GM23338 (cell line): ENCODE results near the gene KLF11. TPM values are rescaled to one million over a fixed set of nuclear protein-coding genes. Genes with fewer than 3 reads are reported as not detected.

Experiments
- ATAC-seq: fragments of 200-7000 bp; cut with Tn5 transposase; 3 replicates; pipeline ENCODE4 v1.9.1; 2020
- DNase-seq: peaks from one replicate; pipeline ENCODE4 v3.0.0-alpha.2; 2015; ENCODE audit warnings: low spot score
- H2AFZ ChIP-seq: fragments of 200-600 bp; sonication (generic); 2 replicates; pipeline ENCODE4 v1.8.0; 2016; ENCODE audit warnings: antibody characterized with exemption, mild to moderate bottlenecking, moderate library complexity
- H3F3A ChIP-seq: fragments of 200-600 bp; sonication (generic); replicated peaks from 2 replicates; pipeline ENCODE4 v1.8.0; 2017; ENCODE audit warnings: antibody characterized with exemption, mixed run types, low read depth
- H3K27ac ChIP-seq: fragments of 200-600 bp; sonication (generic); 2 replicates; pipeline ENCODE4 v1.6.1; 2016; ENCODE audit warnings: low read depth
- H3K27me3 ChIP-seq: fragments of 200-600 bp; sonication (generic); 2 replicates; pipeline ENCODE4 v1.8.0; 2016; ENCODE audit warnings: mild to moderate bottlenecking, mixed run types, moderate library complexity; ENCODE audit not compliant: insufficient read depth
- H3K36me3 ChIP-seq: fragments of 200-600 bp; sonication (generic); 2 replicates; pipeline ENCODE4 v1.8.0; 2016; ENCODE audit warnings: mild to moderate bottlenecking; ENCODE audit not compliant: insufficient read depth
- H3K4me1 ChIP-seq: fragments of 200-600 bp; sonication (generic); 2 replicates; pipeline ENCODE4 v1.8.0; 2016; ENCODE audit warnings: mild to moderate bottlenecking, moderate library complexity; ENCODE audit not compliant: insufficient read depth
- H3K4me2 ChIP-seq: fragments of 200-600 bp; sonication (generic); 2 replicates; pipeline ENCODE4 v1.7.1; 2017; ENCODE audit warnings: mixed run types
- H3K4me3 ChIP-seq: fragments of 200-600 bp; sonication (generic); 2 replicates; pipeline ENCODE4 v1.6.1; 2016; ENCODE audit warnings: mixed run types
- H3K79me2 ChIP-seq: fragments of 200-600 bp; sonication (generic); replicated peaks from 2 replicates; pipeline ENCODE4 v1.8.0; 2017; ENCODE audit warnings: mild to moderate bottlenecking; ENCODE audit not compliant: insufficient read depth
- H3K9me2 ChIP-seq: fragments of 200-600 bp; sonication (generic); 2 replicates; pipeline ENCODE4 v1.8.0; 2017; ENCODE audit not compliant: insufficient read depth
- H4K20me1 ChIP-seq: fragments of 200-600 bp; sonication (generic); replicated peaks from 2 replicates; pipeline ENCODE4 v1.8.0; 2017; ENCODE audit warnings: mild to moderate bottlenecking; ENCODE audit not compliant: insufficient read depth
- H3K27ac Mint-ChIP-seq: 2 replicates; pipeline ENCODE4 v1.8.0; 2020; ENCODE audit warnings: inconsistent platforms, mild to moderate bottlenecking, moderate library complexity, mixed read lengths
- H3K27me3 Mint-ChIP-seq: 3 replicates; pipeline ENCODE4 v1.8.0; 2022; ENCODE audit warnings: low read depth, mild to moderate bottlenecking, moderate library complexity, mixed read lengths, inconsistent platforms; ENCODE audit not compliant: insufficient read depth, poor library complexity
- H3K36me3 Mint-ChIP-seq: 3 replicates; pipeline ENCODE4 v1.8.0; 2021; ENCODE audit warnings: low read depth, mild to moderate bottlenecking, inconsistent platforms, moderate library complexity, mixed read lengths
- H3K4me1 Mint-ChIP-seq: 3 replicates; pipeline ENCODE4 v1.8.0; 2020; ENCODE audit warnings: mild to moderate bottlenecking, inconsistent platforms, mixed read lengths
- H3K4me3 Mint-ChIP-seq: 3 replicates; pipeline ENCODE4 v1.8.0; 2021; ENCODE audit warnings: moderate library complexity, mild to moderate bottlenecking, inconsistent platforms, mixed read lengths
- H3K9me3 Mint-ChIP-seq: 3 replicates; pipeline ENCODE4 v1.8.0; 2020; ENCODE audit warnings: moderate library complexity, mild to moderate bottlenecking, inconsistent platforms, mixed read lengths
- CREB1 ChIP-seq: fragments of 250-450 bp; sonication (Bioruptor Pico); IDR thresholded peaks from 2 replicates; pipeline ENCODE4 v1.5.0; 2020; ENCODE audit warnings: low read depth, mild to moderate bottlenecking, moderate library complexity
- ETS1 ChIP-seq: IDR thresholded peaks from 2 replicates; pipeline ENCODE4 v1.6.1; 2016; ENCODE audit warnings: antibody characterized with exemption
- EZH2 ChIP-seq: fragments of 200-600 bp; sonication (generic); IDR thresholded peaks from one replicate; pipeline ENCODE4 v1.8.0; 2017; ENCODE audit warnings: antibody characterized with exemption, mild to moderate bottlenecking, low read depth; ENCODE audit not compliant: unreplicated experiment
- EZH2phosphoT487 ChIP-seq: fragments of 200-600 bp; sonication (generic); IDR thresholded peaks from one replicate; pipeline ENCODE4 v1.8.1; 2018; ENCODE audit warnings: antibody characterized with exemption; ENCODE audit not compliant: unreplicated experiment
- JUNB ChIP-seq: IDR thresholded peaks from one replicate; pipeline ENCODE4 v1.6.1; 2016; ENCODE audit warnings: antibody characterized with exemption; ENCODE audit not compliant: unreplicated experiment
- NANOG ChIP-seq: IDR thresholded peaks from 2 replicates; pipeline ENCODE4 v1.6.1; 2016; ENCODE audit warnings: antibody characterized with exemption, borderline replicate concordance
- POLR2AphosphoS5 ChIP-seq: IDR thresholded peaks from 2 replicates; pipeline ENCODE4 v1.6.1; 2016; ENCODE audit warnings: antibody characterized with exemption, low read depth
- REST ChIP-seq: IDR thresholded peaks from one replicate; pipeline ENCODE4 v1.6.1; 2018; ENCODE audit warnings: antibody characterized with exemption; ENCODE audit not compliant: unreplicated experiment
- STAT1 ChIP-seq: IDR thresholded peaks from one replicate; pipeline ENCODE4 v1.6.1; 2016; ENCODE audit warnings: antibody characterized with exemption; ENCODE audit not compliant: unreplicated experiment
- ZNF114 ChIP-seq: fragments of 250-450 bp; sonication (Bioruptor Pico); IDR thresholded peaks from 2 replicates; pipeline ENCODE4 v1.5.0; 2020; ENCODE audit warnings: mild to moderate bottlenecking, moderate library complexity
- ZNF331 ChIP-seq: fragments of 250-450 bp; sonication (Bioruptor Pico); IDR thresholded peaks from 2 replicates; pipeline ENCODE4 v1.5.0; 2020; ENCODE audit warnings: low read depth, mild to moderate bottlenecking, moderate library complexity
- polyA plus RNA-seq: library from polyadenylated mRNA; unstranded; fragments of >200 nt; fragmentation: Nextera tagmentation; extraction: Ambion mirVana; gene quantifications from 2 replicates; pipeline ENCODE4 v1.2.1, GENCODE V29; 2016
- total RNA-seq: library from RNA; depleted of rRNA; stranded (reverse); fragments of >200 nt; shearing (Covaris generic); gene quantifications from 2 replicates; pipeline ENCODE4 v1.2.3, GENCODE V29; 2014
- TF ChIP-seq, protein P1 (sequence below), 2 experiments: fragments of 200-600 bp in 1 of 2; sonication (generic) in 1 of 2; conservative IDR thresholded peaks; 2 replicates each; pipeline versions ENCODE4 v1.5.1 to v1.6.1; 2016 to 2017; ENCODE audit warnings: antibody characterized with exemption in 2 of 2, low read depth in 2 of 2, mild to moderate bottlenecking in 2 of 2, moderate library complexity in 1 of 2
- TF ChIP-seq, protein P2 (sequence below): fragments of 250-450 bp; sonication (Bioruptor Pico); IDR thresholded peaks from 2 replicates; pipeline ENCODE4 v1.5.0; 2020; ENCODE audit warnings: mild to moderate bottlenecking, moderate library complexity

The KLF11 gene
- total and polyA plus RNA-seq, 2 experiments from 2014 or later: 1.4 to 5.6 TPM

DNA sequence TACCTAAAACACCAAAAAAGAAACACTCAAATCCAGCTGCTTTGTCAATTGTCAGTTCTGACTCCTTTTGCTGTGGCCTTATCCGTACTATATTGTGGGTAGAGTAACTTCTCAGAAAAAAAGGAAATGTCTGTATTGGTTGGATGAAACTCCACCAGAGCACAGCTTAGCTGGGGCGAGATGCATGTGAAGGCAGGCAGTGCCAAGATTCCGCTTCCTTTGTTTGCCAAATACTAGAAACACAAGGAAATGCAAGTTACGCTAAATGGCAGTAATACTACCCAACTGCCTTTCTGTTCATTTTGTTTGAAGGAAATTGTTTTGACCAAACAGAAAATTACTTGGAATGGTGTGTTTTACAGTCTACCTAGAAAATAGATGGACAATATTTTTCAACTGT lies 10.0 kb downstream of the KLF11 start:
- no peak overlapping the region for H3K4me3 ChIP-seq
- H3K79me2 ChIP-seq: no peaks in the 10 kb centered on the region
- no peak overlapping the region for H3K4me3 Mint-ChIP-seq
- H3K4me1 ChIP-seq: peaks cover 11% of the 10 kb centered on the region; the same call in 1 of the 2 replicates
- no peak for DNase-seq
- H4K20me1 ChIP-seq: peaks cover 7% of the 10 kb centered on the region
- peaks cover 7% of the 10 kb centered on the region for H3K27me3 Mint-ChIP-seq
- H3K27ac ChIP-seq: no peak overlapping the region
- no peaks in the 10 kb centered on the region for H3K27me3 ChIP-seq
- no peaks in the 10 kb centered on the region for H3K9me2 ChIP-seq
- peaks cover 13% of the 10 kb centered on the region; the same call in 1 of the 2 replicates for H3F3A ChIP-seq
- H3K27ac Mint-ChIP-seq: no peak overlapping the region
- H3K9me3 Mint-ChIP-seq: no peaks in the 10 kb centered on the region
- H3K36me3 ChIP-seq: no peaks in the 10 kb centered on the region
- no peak for ATAC-seq
- TF ChIP-seq POLR2AphosphoS5 (no peak), CREB1 (no peak), ZNF331 (no peak), JUNB (no peak), ETS1 (no peak), ZNF114 (no peak), REST (no peak), EZH2 (no peak), STAT1 (no peak), NANOG (no peak), EZH2phosphoT487 (no peak)
- TF ChIP-seq, protein P1, sequence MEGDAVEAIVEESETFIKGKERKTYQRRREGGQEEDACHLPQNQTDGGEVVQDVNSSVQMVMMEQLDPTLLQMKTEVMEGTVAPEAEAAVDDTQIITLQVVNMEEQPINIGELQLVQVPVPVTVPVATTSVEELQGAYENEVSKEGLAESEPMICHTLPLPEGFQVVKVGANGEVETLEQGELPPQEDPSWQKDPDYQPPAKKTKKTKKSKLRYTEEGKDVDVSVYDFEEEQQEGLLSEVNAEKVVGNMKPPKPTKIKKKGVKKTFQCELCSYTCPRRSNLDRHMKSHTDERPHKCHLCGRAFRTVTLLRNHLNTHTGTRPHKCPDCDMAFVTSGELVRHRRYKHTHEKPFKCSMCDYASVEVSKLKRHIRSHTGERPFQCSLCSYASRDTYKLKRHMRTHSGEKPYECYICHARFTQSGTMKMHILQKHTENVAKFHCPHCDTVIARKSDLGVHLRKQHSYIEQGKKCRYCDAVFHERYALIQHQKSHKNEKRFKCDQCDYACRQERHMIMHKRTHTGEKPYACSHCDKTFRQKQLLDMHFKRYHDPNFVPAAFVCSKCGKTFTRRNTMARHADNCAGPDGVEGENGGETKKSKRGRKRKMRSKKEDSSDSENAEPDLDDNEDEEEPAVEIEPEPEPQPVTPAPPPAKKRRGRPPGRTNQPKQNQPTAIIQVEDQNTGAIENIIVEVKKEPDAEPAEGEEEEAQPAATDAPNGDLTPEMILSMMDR (conservative IDR thresholded peaks at IDR 0.05; ENCODE audit: low read depth in 2 of 2): no peak
- TF ChIP-seq, protein P2, sequence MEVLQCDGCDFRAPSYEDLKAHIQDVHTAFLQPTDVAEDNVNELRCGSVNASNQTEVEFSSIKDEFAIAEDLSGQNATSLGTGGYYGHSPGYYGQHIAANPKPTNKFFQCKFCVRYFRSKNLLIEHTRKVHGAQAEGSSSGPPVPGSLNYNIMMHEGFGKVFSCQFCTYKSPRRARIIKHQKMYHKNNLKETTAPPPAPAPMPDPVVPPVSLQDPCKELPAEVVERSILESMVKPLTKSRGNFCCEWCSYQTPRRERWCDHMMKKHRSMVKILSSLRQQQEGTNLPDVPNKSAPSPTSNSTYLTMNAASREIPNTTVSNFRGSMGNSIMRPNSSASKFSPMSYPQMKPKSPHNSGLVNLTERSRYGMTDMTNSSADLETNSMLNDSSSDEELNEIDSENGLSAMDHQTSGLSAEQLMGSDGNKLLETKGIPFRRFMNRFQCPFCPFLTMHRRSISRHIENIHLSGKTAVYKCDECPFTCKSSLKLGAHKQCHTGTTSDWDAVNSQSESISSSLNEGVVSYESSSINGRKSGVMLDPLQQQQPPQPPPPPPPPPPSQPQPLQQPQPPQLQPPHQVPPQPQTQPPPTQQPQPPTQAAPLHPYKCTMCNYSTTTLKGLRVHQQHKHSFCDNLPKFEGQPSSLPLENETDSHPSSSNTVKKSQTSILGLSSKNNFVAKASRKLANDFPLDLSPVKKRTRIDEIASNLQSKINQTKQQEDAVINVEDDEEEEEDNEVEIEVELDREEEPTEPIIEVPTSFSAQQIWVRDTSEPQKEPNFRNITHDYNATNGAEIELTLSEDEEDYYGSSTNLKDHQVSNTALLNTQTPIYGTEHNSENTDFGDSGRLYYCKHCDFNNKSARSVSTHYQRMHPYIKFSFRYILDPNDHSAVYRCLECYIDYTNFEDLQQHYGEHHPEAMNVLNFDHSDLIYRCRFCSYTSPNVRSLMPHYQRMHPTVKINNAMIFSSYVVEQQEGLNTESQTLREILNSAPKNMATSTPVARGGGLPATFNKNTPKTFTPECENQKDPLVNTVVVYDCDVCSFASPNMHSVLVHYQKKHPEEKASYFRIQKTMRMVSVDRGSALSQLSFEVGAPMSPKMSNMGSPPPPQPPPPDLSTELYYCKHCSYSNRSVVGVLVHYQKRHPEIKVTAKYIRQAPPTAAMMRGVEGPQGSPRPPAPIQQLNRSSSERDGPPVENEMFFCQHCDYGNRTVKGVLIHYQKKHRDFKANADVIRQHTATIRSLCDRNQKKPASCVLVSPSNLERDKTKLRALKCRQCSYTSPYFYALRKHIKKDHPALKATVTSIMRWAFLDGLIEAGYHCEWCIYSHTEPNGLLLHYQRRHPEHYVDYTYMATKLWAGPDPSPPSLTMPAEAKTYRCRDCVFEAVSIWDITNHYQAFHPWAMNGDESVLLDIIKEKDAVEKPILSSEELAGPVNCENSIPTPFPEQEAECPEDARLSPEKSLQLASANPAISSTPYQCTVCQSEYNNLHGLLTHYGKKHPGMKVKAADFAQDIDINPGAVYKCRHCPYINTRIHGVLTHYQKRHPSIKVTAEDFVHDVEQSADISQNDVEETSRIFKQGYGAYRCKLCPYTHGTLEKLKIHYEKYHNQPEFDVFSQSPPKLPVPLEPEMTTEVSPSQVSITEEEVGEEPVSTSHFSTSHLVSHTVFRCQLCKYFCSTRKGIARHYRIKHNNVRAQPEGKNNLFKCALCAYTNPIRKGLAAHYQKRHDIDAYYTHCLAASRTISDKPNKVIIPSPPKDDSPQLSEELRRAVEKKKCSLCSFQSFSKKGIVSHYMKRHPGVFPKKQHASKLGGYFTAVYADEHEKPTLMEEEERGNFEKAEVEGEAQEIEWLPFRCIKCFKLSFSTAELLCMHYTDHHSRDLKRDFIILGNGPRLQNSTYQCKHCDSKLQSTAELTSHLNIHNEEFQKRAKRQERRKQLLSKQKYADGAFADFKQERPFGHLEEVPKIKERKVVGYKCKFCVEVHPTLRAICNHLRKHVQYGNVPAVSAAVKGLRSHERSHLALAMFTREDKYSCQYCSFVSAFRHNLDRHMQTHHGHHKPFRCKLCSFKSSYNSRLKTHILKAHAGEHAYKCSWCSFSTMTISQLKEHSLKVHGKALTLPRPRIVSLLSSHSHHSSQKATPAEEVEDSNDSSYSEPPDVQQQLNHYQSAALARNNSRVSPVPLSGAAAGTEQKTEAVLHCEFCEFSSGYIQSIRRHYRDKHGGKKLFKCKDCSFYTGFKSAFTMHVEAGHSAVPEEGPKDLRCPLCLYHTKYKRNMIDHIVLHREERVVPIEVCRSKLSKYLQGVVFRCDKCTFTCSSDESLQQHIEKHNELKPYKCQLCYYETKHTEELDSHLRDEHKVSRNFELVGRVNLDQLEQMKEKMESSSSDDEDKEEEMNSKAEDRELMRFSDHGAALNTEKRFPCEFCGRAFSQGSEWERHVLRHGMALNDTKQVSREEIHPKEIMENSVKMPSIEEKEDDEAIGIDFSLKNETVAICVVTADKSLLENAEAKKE: no peak
- H3K36me3 Mint-ChIP-seq: peaks cover 7% of the 10 kb centered on the region; the same call in 2 of the 3 replicates
- no peak overlapping the region for H2AFZ ChIP-seq
- peaks cover 27% of the 10 kb centered on the region for H3K4me1 Mint-ChIP-seq
- no peak overlapping the region for H3K4me2 ChIP-seq
